H9 (cell line): ENCODE results near the gene SNTG2. TPM values are rescaled to one million over a fixed set of nuclear protein-coding genes. Genes with fewer than 3 reads are reported as not detected.

Source experiments
- DNase-seq: peaks from one replicate; pipeline ENCODE4 v3.0.0-alpha.2; 2017
- H2AFZ ChIP-seq: one replicate; pipeline ENCODE4 v1.6.1; 2013; ENCODE audit warnings: mild to moderate bottlenecking, low read length, control low read depth, moderate library complexity
- H2AK5ac ChIP-seq: 2 replicates; pipeline ENCODE4 v1.6.1; 2013; ENCODE audit warnings: low read length, control low read depth, mixed read lengths; ENCODE audit not compliant: insufficient read length
- H2BK120ac ChIP-seq: one replicate; pipeline ENCODE4 v1.6.1; 2013; ENCODE audit warnings: low read depth, mild to moderate bottlenecking, low read length, control low read depth, inconsistent platforms; ENCODE audit not compliant: poor library complexity, severe bottlenecking
- H2BK12ac ChIP-seq: 2 replicates; pipeline ENCODE4 v1.6.1; 2013; ENCODE audit warnings: low read length, control low read depth, mixed read lengths, low read depth; ENCODE audit not compliant: insufficient read length
- H2BK15ac ChIP-seq: 2 replicates; pipeline ENCODE4 v1.6.1; 2013; ENCODE audit warnings: low read depth, low read length, control low read depth
- H2BK20ac ChIP-seq: one replicate; pipeline ENCODE4 v1.6.1; 2013; ENCODE audit warnings: low read depth, mild to moderate bottlenecking, low read length, control low read depth, inconsistent platforms; ENCODE audit not compliant: poor library complexity, severe bottlenecking
- H2BK5ac ChIP-seq: 2 replicates; pipeline ENCODE4 v1.6.1; 2013; ENCODE audit warnings: low read length, control low read depth, mixed read lengths; ENCODE audit not compliant: insufficient read length
- H3K14ac ChIP-seq: 2 replicates; pipeline ENCODE4 v1.6.1; 2013; ENCODE audit warnings: low read length, control low read depth; ENCODE audit not compliant: insufficient read depth
- H3K18ac ChIP-seq: 2 replicates; pipeline ENCODE4 v1.6.1; 2013; ENCODE audit warnings: low read depth, mild to moderate bottlenecking, mixed read lengths, low read length, control low read depth; ENCODE audit not compliant: insufficient read length
- H3K23ac ChIP-seq: 2 replicates; pipeline ENCODE4 v1.6.1; 2013; ENCODE audit warnings: low read length, control low read depth, mixed read lengths, low read depth; ENCODE audit not compliant: insufficient read length
- H3K23me2 ChIP-seq: 2 replicates; pipeline ENCODE4 v1.6.1; 2013; ENCODE audit warnings: low read depth, mild to moderate bottlenecking, mixed read lengths, low read length, control low read depth; ENCODE audit not compliant: insufficient read length, poor library complexity, severe bottlenecking
- H3K27ac ChIP-seq: 2 replicates; pipeline ENCODE4 v1.5.1; 2013; ENCODE audit warnings: low read length, control low read depth, mixed read lengths, low read depth; ENCODE audit not compliant: insufficient read length
- H3K27me3 ChIP-seq: 2 replicates; pipeline ENCODE4 v1.6.1; 2013; ENCODE audit warnings: low read length, control low read depth, inconsistent platforms; ENCODE audit not compliant: insufficient read depth
- H3K4ac ChIP-seq: 2 replicates; pipeline ENCODE4 v1.6.1; 2013; ENCODE audit warnings: low read depth, mild to moderate bottlenecking, control low read depth, inconsistent platforms, low read length, moderate library complexity
- H3K4me1 ChIP-seq: 2 replicates; pipeline ENCODE4 v1.6.1; 2013; ENCODE audit warnings: low read length, control low read depth, inconsistent platforms; ENCODE audit not compliant: insufficient read depth
- H3K4me2 ChIP-seq: 2 replicates; pipeline ENCODE4 v1.6.1; 2013; ENCODE audit warnings: low read length, control low read depth, mixed read lengths; ENCODE audit not compliant: insufficient read length, insufficient read depth
- H3K56ac ChIP-seq: 2 replicates; pipeline ENCODE4 v1.6.1; 2013; ENCODE audit warnings: low read depth, mild to moderate bottlenecking, mixed read lengths, low read length, control low read depth; ENCODE audit not compliant: insufficient read length
- H3K79me1 ChIP-seq: 2 replicates; pipeline ENCODE4 v1.6.1; 2013; ENCODE audit warnings: low read depth, mild to moderate bottlenecking, moderate library complexity, low read length, control low read depth, inconsistent platforms; ENCODE audit not compliant: insufficient read depth, poor library complexity, severe bottlenecking
- H3K79me2 ChIP-seq: 2 replicates; pipeline ENCODE4 v1.6.1; 2013; ENCODE audit warnings: low read length, control low read depth, inconsistent platforms; ENCODE audit not compliant: insufficient read depth
- H3K9ac ChIP-seq: 2 replicates; pipeline ENCODE4 v1.6.1; 2013; ENCODE audit warnings: low read length, control low read depth, mixed read lengths; ENCODE audit not compliant: insufficient read length; ENCODE audit errors: extremely low read depth
- H3K9me3 ChIP-seq: one replicate; pipeline ENCODE4 v1.6.1; 2013; ENCODE audit warnings: low read depth, low read length, inconsistent platforms; ENCODE audit not compliant: control insufficient read depth
- H3T11ph ChIP-seq: one replicate; pipeline ENCODE4 v1.6.1; 2013; ENCODE audit warnings: mild to moderate bottlenecking, low read length, control low read depth, inconsistent platforms
- H4K20me1 ChIP-seq: one replicate; pipeline ENCODE4 v1.6.1; 2013; ENCODE audit not compliant: control insufficient read depth, insufficient read length, insufficient read depth
- H4K5ac ChIP-seq: 2 replicates; pipeline ENCODE4 v1.6.1; 2013; ENCODE audit warnings: low read depth, mild to moderate bottlenecking, mixed read lengths, low read length, control low read depth; ENCODE audit not compliant: insufficient read length
- H4K8ac ChIP-seq: replicated peaks from 2 replicates; pipeline ENCODE4 v1.6.1; 2013; ENCODE audit warnings: low read length, control low read depth, mixed read lengths, low read depth; ENCODE audit not compliant: insufficient read length
- H4K91ac ChIP-seq: 2 replicates; pipeline ENCODE4 v1.6.1; 2013; ENCODE audit warnings: low read depth, mild to moderate bottlenecking, moderate library complexity, mixed read lengths, low read length, control low read depth; ENCODE audit not compliant: insufficient read length
- H3K27ac Mint-ChIP-seq, 3 experiments: 2 replicates in 2 of 3; 3 replicates in 1 of 3; pipeline ENCODE4 v1.8.0; 2020 to 2021; ENCODE audit warnings: mixed read lengths in 3 of 3, mild to moderate bottlenecking in 1 of 3, moderate library complexity in 1 of 3
- H3K27me3 Mint-ChIP-seq: 2 replicates; pipeline ENCODE4 v1.8.0; 2021; ENCODE audit warnings: low read depth, mild to moderate bottlenecking, moderate library complexity, mixed read lengths
- H3K36me3 Mint-ChIP-seq, 3 experiments: 2 replicates in 2 of 3; 3 replicates in 1 of 3; pipeline ENCODE4 v1.8.0; 2020 to 2021; ENCODE audit warnings: low read depth in 3 of 3, mixed read lengths in 3 of 3; ENCODE audit not compliant: insufficient read depth in 1 of 3
- H3K4me1 Mint-ChIP-seq, 2 experiments: 2 replicates each; pipeline ENCODE4 v1.8.0; 2020; ENCODE audit warnings: mixed read lengths in 2 of 2
- H3K4me3 Mint-ChIP-seq, 2 experiments: 2 replicates in 1 of 2; 3 replicates in 1 of 2; pipeline ENCODE4 v1.8.0; 2020 to 2021; ENCODE audit warnings: mild to moderate bottlenecking in 2 of 2, mixed read lengths in 2 of 2, moderate library complexity in 1 of 2
- H3K9me3 Mint-ChIP-seq, 2 experiments: 2 replicates in 1 of 2; 3 replicates in 1 of 2; pipeline ENCODE4 v1.8.0; 2020; ENCODE audit warnings: mild to moderate bottlenecking in 2 of 2, mixed read lengths in 2 of 2, moderate library complexity in 1 of 2
- WGBS: extraction: QIAGEN DNeasy Blood & Tissue Kit; methylation state at CpG from one replicate; pipeline ENCODE4 v1.1.7; 2013; ENCODE audit warnings: missing lambda C conversion rate, low lambda C conversion rate, mixed read lengths; ENCODE audit not compliant: insufficient read length; ENCODE audit errors: extremely low coverage; 5-methylcytosine and 5-hydroxymethylcytosine counted together
- total RNA-seq: library from RNA; stranded (reverse); gene quantifications from 2 replicates; pipeline ENCODE4 v1.2.1, GENCODE V29; 2021
- TF ChIP-seq, protein P1 (sequence below): fragments of 200-600 bp; sonication (generic); conservative IDR thresholded peaks from 3 replicates; pipeline ENCODE4 v1.8.0; 2021; ENCODE audit warnings: antibody characterized with exemption, mild to moderate bottlenecking

SNTG2 gene
- total RNA-seq, 1 experiment from 2014 or later: 13.2 TPM

DNA sequence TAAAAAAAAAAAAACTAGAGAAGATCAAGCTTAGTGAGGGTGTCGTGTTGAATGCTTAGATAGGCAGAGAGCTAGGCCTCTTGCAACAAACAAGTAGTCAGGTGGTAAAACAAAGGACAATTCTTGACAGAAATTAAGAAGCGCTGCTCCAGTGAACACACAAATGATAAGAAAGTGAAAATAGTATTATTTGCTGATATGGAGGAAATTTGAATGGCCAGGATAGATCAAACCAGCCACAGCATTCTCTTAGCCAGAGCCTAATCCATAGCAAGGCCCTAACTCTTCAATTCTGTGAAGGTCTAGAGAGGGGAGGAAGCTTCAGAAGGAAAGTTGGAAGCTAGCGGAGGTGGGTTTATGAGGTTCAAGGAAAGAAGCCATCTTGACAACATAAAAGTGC is 121.0 kb downstream of the SNTG2 start:
- no peak overlapping the region for H3K23ac ChIP-seq
- H3K9ac ChIP-seq: no peak overlapping the region
- H4K20me1 ChIP-seq: no peaks in the 10 kb centered on the region
- no peaks in the 10 kb centered on the region for H3K79me2 ChIP-seq
- WGBS: no CpG with 5 or more reads among the region's 3 CpGs
- no peak overlapping the region for H2AK5ac ChIP-seq
- no peaks in the 10 kb centered on the region for H3K23me2 ChIP-seq
- Mint-ChIP-seq H3K4me1 (peaks cover 9 to 14% of the 10 kb centered on the region in 2 experiments), H3K27me3 (no peaks in the 10 kb centered on the region), H3K36me3 (peaks cover 4 to 24% (median 14%) of the 10 kb centered on the region in 3 experiments; a peak in 6 of 7 replicates), H3K4me3 (no peak overlapping the region), H3K9me3 (peaks cover 5 to 6% of the 10 kb centered on the region in 2 experiments; a peak in 3 of 5 replicates), H3K27ac (no peak overlapping the region)
- no peak overlapping the region for H3K4ac ChIP-seq
- H2BK12ac ChIP-seq: no peak overlapping the region
- no peak overlapping the region for H3K56ac ChIP-seq
- H3K14ac ChIP-seq: no peak overlapping the region
- H4K91ac ChIP-seq: no peak overlapping the region
- no peak overlapping the region for H4K5ac ChIP-seq
- no peaks in the 10 kb centered on the region for H3K4me1 ChIP-seq
- no peak overlapping the region for H2BK15ac ChIP-seq
- no peak overlapping the region for H3K18ac ChIP-seq
- no peak overlapping the region for H2BK20ac ChIP-seq
- H3K9me3 ChIP-seq: no peaks in the 10 kb centered on the region
- H3T11ph ChIP-seq: no peak overlapping the region
- H3K79me1 ChIP-seq: peaks cover 5% of the 10 kb centered on the region
- H2AFZ ChIP-seq: no peak overlapping the region
- H4K8ac ChIP-seq: no peak overlapping the region
- no peaks in the 10 kb centered on the region for H3K27me3 ChIP-seq
- H3K4me2 ChIP-seq: no peak overlapping the region
- H2BK5ac ChIP-seq: no peak overlapping the region
- DNase-seq: no peak
- no peak overlapping the region for H3K27ac ChIP-seq
- TF ChIP-seq, protein P1, sequence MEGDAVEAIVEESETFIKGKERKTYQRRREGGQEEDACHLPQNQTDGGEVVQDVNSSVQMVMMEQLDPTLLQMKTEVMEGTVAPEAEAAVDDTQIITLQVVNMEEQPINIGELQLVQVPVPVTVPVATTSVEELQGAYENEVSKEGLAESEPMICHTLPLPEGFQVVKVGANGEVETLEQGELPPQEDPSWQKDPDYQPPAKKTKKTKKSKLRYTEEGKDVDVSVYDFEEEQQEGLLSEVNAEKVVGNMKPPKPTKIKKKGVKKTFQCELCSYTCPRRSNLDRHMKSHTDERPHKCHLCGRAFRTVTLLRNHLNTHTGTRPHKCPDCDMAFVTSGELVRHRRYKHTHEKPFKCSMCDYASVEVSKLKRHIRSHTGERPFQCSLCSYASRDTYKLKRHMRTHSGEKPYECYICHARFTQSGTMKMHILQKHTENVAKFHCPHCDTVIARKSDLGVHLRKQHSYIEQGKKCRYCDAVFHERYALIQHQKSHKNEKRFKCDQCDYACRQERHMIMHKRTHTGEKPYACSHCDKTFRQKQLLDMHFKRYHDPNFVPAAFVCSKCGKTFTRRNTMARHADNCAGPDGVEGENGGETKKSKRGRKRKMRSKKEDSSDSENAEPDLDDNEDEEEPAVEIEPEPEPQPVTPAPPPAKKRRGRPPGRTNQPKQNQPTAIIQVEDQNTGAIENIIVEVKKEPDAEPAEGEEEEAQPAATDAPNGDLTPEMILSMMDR: no peak
- no peak overlapping the region for H2BK120ac ChIP-seq
